Endothelial cell of umbilical vein (primary cell): ENCODE results near the gene BAD. TPM values are rescaled to one million over a fixed set of nuclear protein-coding genes. Genes with fewer than 3 reads are reported as not detected.

Source experiments
- BruUV-seq: library from RNA; stranded (reverse); fragments of 400-500 nt; replicated peaks from 2 replicates; lab custom pipeline; 2021; lab: Mats Ljungman, UMichigan
- CTCF ChIA-PET: fragments of 300-600, 350-600 bp; sonication (Branson Sonifier 250); formaldehyde crosslinking; loops from one replicate; lab custom pipeline; 2021; ENCODE audit warnings: antibody characterized with exemption, inconsistent platforms; lab: Charles Lee
- POLR2A ChIA-PET: fragments of 300-600, 350-600 bp; sonication (Branson Sonifier 250); formaldehyde crosslinking; loops from one replicate; lab custom pipeline; 2021; ENCODE audit warnings: antibody characterized with exemption, inconsistent platforms; lab: Charles Lee
- DNase-seq: peaks from one replicate; pipeline ENCODE4 v3.0.0-alpha.2; 2011; ENCODE audit warnings: low read depth, low spot score
- FAIRE-seq: peaks from 2 replicates; lab custom pipeline; 2011; peaks lifted over from hg19 to GRCh38; lab: Jason Lieb, UNC
- H2AFZ ChIP-seq: 2 replicates; pipeline ENCODE4 v1.6.0; 2012; ENCODE audit warnings: low read depth, low read length, control low read depth, inconsistent platforms
- H3K27ac ChIP-seq: 2 replicates; pipeline ENCODE4 v1.5.1; 2011; ENCODE audit warnings: low read depth, mild to moderate bottlenecking, control low read depth, low read length, moderate library complexity; ENCODE audit not compliant: insufficient read depth
- H3K27me3 ChIP-seq, 2 experiments: 2 replicates each; pipeline versions ENCODE4 v1.6.0 to v1.6.1; 2011; ENCODE audit warnings: low read length in 2 of 2, mixed read lengths in 1 of 2; ENCODE audit not compliant: control insufficient read depth in 2 of 2, insufficient read depth in 2 of 2
- H3K36me3 ChIP-seq, 2 experiments: 2 replicates in 1 of 2; 3 replicates in 1 of 2; pipeline ENCODE4 v1.5.1; 2011; ENCODE audit warnings: low read length in 2 of 2, mild to moderate bottlenecking in 1 of 2, moderate library complexity in 1 of 2; ENCODE audit not compliant: control insufficient read depth in 2 of 2, insufficient read depth in 2 of 2; ENCODE audit errors: extremely low read depth in 1 of 2
- H3K4me1 ChIP-seq: 3 replicates; pipeline ENCODE4 v1.5.1; 2011; ENCODE audit warnings: mild to moderate bottlenecking, low read length; ENCODE audit not compliant: control insufficient read depth, insufficient read depth; ENCODE audit errors: extremely low read depth
- H3K4me2 ChIP-seq: 2 replicates; pipeline ENCODE4 v1.6.1; 2011; ENCODE audit warnings: low read length, control low read depth, mixed read lengths; ENCODE audit not compliant: insufficient read depth
- H3K4me3 ChIP-seq, 3 experiments: fragments of 200-600 bp in 1 of 3; sonication (generic), shearing (Covaris generic) in 1 of 3; replicated peaks in 1 of 3; 2 replicates each; pipeline ENCODE4 v1.5.1; 2011 to 2016; ENCODE audit warnings: control low read depth in 3 of 3, low read length in 3 of 3, mild to moderate bottlenecking in 2 of 3, inconsistent platforms in 1 of 3, low read depth in 1 of 3, moderate library complexity in 1 of 3; ENCODE audit not compliant: insufficient read depth in 1 of 3
- H3K79me2 ChIP-seq: 2 replicates; pipeline ENCODE4 v1.6.0; 2012; ENCODE audit warnings: low read length, inconsistent platforms; ENCODE audit not compliant: control insufficient read depth, insufficient read depth
- H3K9ac ChIP-seq: replicated peaks from 2 replicates; pipeline ENCODE3; 2011; ENCODE audit warnings: low read length, control low read depth; ENCODE audit not compliant: insufficient read depth; ENCODE audit errors: extremely low read depth
- H3K9me1 ChIP-seq: replicated peaks from 3 replicates; pipeline ENCODE4 v1.6.0; 2011; ENCODE audit warnings: mild to moderate bottlenecking, low read length; ENCODE audit not compliant: control insufficient read depth, insufficient read depth; ENCODE audit errors: extremely low read depth
- H3K9me3 ChIP-seq: replicated peaks from 2 replicates; pipeline ENCODE4 v1.5.1; 2012; ENCODE audit warnings: low read length, inconsistent platforms; ENCODE audit not compliant: control insufficient read depth, insufficient read depth
- H4K20me1 ChIP-seq: replicated peaks from 2 replicates; pipeline ENCODE3; 2011; ENCODE audit warnings: mild to moderate bottlenecking, low read length; ENCODE audit not compliant: control insufficient read depth, insufficient read depth; ENCODE audit errors: extremely low read depth
- CTCF ChIP-seq, 2 donors: IDR thresholded peaks; 1 replicate in 1 of 2; 2 replicates in 1 of 2; pipeline ENCODE4 v1.5.1; 2011; ENCODE audit warnings: low read length in 2 of 2, mild to moderate bottlenecking in 2 of 2, moderate library complexity in 2 of 2, control low read depth in 1 of 2, inconsistent platforms in 1 of 2, low read depth in 1 of 2; ENCODE audit not compliant: insufficient read depth in 1 of 2; ENCODE audit errors: extremely low read depth in 1 of 2
- EZH2 ChIP-seq: IDR thresholded peaks from 2 replicates; pipeline ENCODE4 v1.6.1; 2012; ENCODE audit warnings: borderline replicate concordance, low read depth, mild to moderate bottlenecking, moderate library complexity, low read length, inconsistent platforms; ENCODE audit not compliant: severe bottlenecking
- FOS ChIP-seq: IDR thresholded peaks from 2 replicates; pipeline ENCODE4 v1.6.1; 2011; ENCODE audit warnings: mild to moderate bottlenecking, low read length, moderate library complexity, borderline replicate concordance; ENCODE audit not compliant: insufficient read depth
- GATA2 ChIP-seq: IDR thresholded peaks from 2 replicates; pipeline ENCODE4 v1.7.0; 2011; ENCODE audit warnings: low read depth, mild to moderate bottlenecking, moderate library complexity, mixed read lengths, low read length; ENCODE audit not compliant: insufficient read length, insufficient read depth
- JUN ChIP-seq: IDR thresholded peaks from 2 replicates; pipeline ENCODE4 v1.6.1; 2011; ENCODE audit warnings: borderline replicate concordance, low read depth; ENCODE audit not compliant: insufficient read length, insufficient read depth
- MAX ChIP-seq: IDR thresholded peaks from 2 replicates; pipeline ENCODE4 v1.6.1; 2011; ENCODE audit not compliant: insufficient read depth, insufficient read length
- MYC ChIP-seq: IDR thresholded peaks from one replicate; pipeline ENCODE4 v1.6.1; 2011; ENCODE audit warnings: mild to moderate bottlenecking, low read depth, low read length
- POLR2A ChIP-seq: IDR thresholded peaks from 2 replicates; pipeline ENCODE4 v1.6.1; 2012; ENCODE audit warnings: low read depth, mild to moderate bottlenecking, control low read depth, low read length
- POLR2AphosphoS5 ChIP-seq: IDR thresholded peaks from 2 replicates; pipeline ENCODE4 v1.6.1; 2012; ENCODE audit warnings: low read depth, mild to moderate bottlenecking, control low read depth, low read length, moderate library complexity; ENCODE audit not compliant: insufficient read depth
- dilution Hi-C: fragments of 300-500 bp; cut with MboI; formaldehyde crosslinking; loops from one replicate; pipeline ENCODE4 v1.15.0; 2019; ENCODE audit warnings: low sequenced_read_pairs; ENCODE audit not compliant: extremely low pct_ligation_motif_present
- intact Hi-C: fragments of 100-400 bp; cut with micrococcal nuclease; formaldehyde crosslinking; loops from one replicate; pipeline ENCODE4 v1.10.0; 2022
- polyA plus RNA-seq, 4 experiments: library from polyadenylated mRNA; depleted of rRNA in 3 of 4; stranded (reverse) in 3 of 4; unstranded in 1 of 4; fragments of >200 nt; gene quantifications; 2 replicates each; pipeline versions ENCODE4 v1.2.1 to v1.2.3, GENCODE V29; 2011 to 2012; ENCODE audit warnings: missing spikeins in 1 of 4
- total RNA-seq: library from RNA; stranded (reverse); gene quantifications from 2 replicates; pipeline ENCODE4 v1.2.3, GENCODE V29; 2021

Gene BAD
- total and polyA plus RNA-seq, 2 donors (not counting 3 experiments of a cell fraction or from before 2014, with no cell fraction given) = 65.3 to 88.0 TPM

- dilution Hi-C loops = no loop called here
- Histone ChIP-seq H2AFZ (no peak overlapping the region), H3K4me3 (no peak overlapping the region), H3K9me1 (no peaks in the 10 kb centered on the region), H3K4me1 (peaks cover 11% of the 10 kb centered on the region), H4K20me1 (no peaks in the 10 kb centered on the region), H3K27ac (no peak overlapping the region), H3K9me3 (no peaks in the 10 kb centered on the region), H3K79me2 (peaks cover 2% of the 10 kb centered on the region), H3K36me3 (peaks cover 2 to 12% of the 10 kb centered on the region in 2 experiments), H3K27me3 (no peaks in the 10 kb centered on the region), H3K9ac (no peak overlapping the region), H3K4me2 (no peak overlapping the region)
- TF ChIP-seq POLR2A = no peak
- no peak for TF ChIP-seq JUN
- no peak for TF ChIP-seq GATA2
- TF ChIP-seq FOS = no peak
- no peak for TF ChIP-seq MYC
- no peak for TF ChIP-seq CTCF (IDR thresholded peaks at IDR 0.05; ENCODE audit: extremely low read depth in 1 of 2, insufficient read depth in 1 of 2, low read depth in 1 of 2, low read length in 2 of 2)
- no peak for TF ChIP-seq EZH2
- no peak for TF ChIP-seq MAX
- TF ChIP-seq POLR2AphosphoS5 = no peak
- intact Hi-C loops = no loop called here
- DNase-seq (no peak), FAIRE-seq (no peak)
- no TSS peak for BruUV-seq
- CTCF ChIA-PET = interaction anchor here (1.3 to 2.3 kb wide), 4 partner anchors 10 to 78 kb away, joined by 3 to 8 read pairs (median 6); no protein-coding TSS in a partner anchor
- POLR2A ChIA-PET = interaction anchor here (1.1 kb wide), 1 partner anchor 11 kb away, joined by 3 read pairs; no protein-coding TSS in a partner anchor
These were observed 2.3 kb downstream of the BAD start for GRCh38 chr11:64281957-64282770.
